Ishikawa (cell line): Measurements from ENCODE around the gene STARD4.

Experiments used
- CREB1 ChIP-seq: IDR thresholded peaks from 2 replicates; pipeline ENCODE4 v1.6.1; 2012; ENCODE audit warnings: low read depth
- FOXM1 ChIP-seq: IDR thresholded peaks from 2 replicates; pipeline ENCODE4 v1.6.1; 2012; ENCODE audit warnings: low read depth, borderline replicate concordance
- RAD21 ChIP-seq: IDR thresholded peaks from 2 replicates; pipeline ENCODE4 v1.6.1; 2012; ENCODE audit warnings: low read depth
- TAF1 ChIP-seq: IDR thresholded peaks from 2 replicates; pipeline ENCODE4 v1.6.1; 2012; ENCODE audit warnings: low read depth, mild to moderate bottlenecking
- TCF12 ChIP-seq: IDR thresholded peaks from 2 replicates; pipeline ENCODE4 v1.6.1; 2012; ENCODE audit warnings: low read depth
- YY1 ChIP-seq: IDR thresholded peaks from 2 replicates; pipeline ENCODE4 v1.6.1; 2012; ENCODE audit warnings: low read depth
- TF ChIP-seq, protein P1 (sequence below): IDR thresholded peaks from 2 replicates; pipeline ENCODE4 v1.6.1; 2012; ENCODE audit warnings: low read depth, mild to moderate bottlenecking
- TF ChIP-seq, protein P2 (sequence below): IDR thresholded peaks from 2 replicates; pipeline ENCODE4 v1.6.1; 2012
- TF ChIP-seq, protein P3 (sequence below): IDR thresholded peaks from 2 replicates; pipeline ENCODE4 v1.6.1; 2012

DNA sequence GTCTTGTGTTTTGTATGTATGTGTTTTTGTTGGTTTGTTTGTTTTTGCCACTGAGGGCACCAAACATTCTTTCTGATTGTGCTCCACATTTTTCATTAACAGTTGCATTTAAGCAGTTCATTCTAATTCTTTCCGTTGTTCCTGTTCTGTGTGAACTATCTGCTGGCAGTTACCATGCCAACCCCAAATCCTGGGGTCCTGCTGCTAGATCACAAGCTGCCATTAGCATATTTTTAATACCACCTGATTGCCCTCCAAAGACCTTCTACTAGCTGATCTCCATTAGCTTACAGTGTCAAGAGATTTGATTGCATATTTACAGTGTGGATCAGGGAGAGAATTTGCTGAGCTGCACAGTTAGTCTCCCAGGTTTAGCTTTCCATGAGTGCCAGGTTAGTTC lies 40.6 kb upstream of the STARD4 start:
- TF ChIP-seq FOXM1 (no peak), YY1 (no peak), CREB1 (no peak), TCF12 (no peak), TAF1 (no peak), RAD21 (no peak)
- TF ChIP-seq, protein P1, sequence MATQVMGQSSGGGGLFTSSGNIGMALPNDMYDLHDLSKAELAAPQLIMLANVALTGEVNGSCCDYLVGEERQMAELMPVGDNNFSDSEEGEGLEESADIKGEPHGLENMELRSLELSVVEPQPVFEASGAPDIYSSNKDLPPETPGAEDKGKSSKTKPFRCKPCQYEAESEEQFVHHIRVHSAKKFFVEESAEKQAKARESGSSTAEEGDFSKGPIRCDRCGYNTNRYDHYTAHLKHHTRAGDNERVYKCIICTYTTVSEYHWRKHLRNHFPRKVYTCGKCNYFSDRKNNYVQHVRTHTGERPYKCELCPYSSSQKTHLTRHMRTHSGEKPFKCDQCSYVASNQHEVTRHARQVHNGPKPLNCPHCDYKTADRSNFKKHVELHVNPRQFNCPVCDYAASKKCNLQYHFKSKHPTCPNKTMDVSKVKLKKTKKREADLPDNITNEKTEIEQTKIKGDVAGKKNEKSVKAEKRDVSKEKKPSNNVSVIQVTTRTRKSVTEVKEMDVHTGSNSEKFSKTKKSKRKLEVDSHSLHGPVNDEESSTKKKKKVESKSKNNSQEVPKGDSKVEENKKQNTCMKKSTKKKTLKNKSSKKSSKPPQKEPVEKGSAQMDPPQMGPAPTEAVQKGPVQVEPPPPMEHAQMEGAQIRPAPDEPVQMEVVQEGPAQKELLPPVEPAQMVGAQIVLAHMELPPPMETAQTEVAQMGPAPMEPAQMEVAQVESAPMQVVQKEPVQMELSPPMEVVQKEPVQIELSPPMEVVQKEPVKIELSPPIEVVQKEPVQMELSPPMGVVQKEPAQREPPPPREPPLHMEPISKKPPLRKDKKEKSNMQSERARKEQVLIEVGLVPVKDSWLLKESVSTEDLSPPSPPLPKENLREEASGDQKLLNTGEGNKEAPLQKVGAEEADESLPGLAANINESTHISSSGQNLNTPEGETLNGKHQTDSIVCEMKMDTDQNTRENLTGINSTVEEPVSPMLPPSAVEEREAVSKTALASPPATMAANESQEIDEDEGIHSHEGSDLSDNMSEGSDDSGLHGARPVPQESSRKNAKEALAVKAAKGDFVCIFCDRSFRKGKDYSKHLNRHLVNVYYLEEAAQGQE: no peak
- TF ChIP-seq, protein P2, sequence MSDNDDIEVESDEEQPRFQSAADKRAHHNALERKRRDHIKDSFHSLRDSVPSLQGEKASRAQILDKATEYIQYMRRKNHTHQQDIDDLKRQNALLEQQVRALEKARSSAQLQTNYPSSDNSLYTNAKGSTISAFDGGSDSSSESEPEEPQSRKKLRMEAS: no peak
- TF ChIP-seq, protein P3, sequence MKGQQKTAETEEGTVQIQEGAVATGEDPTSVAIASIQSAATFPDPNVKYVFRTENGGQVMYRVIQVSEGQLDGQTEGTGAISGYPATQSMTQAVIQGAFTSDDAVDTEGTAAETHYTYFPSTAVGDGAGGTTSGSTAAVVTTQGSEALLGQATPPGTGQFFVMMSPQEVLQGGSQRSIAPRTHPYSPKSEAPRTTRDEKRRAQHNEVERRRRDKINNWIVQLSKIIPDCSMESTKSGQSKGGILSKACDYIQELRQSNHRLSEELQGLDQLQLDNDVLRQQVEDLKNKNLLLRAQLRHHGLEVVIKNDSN: no peak
